Posterior cingulate gyrus (tissue), 11 donors: ENCODE results near the gene TSSK3.
"Not testable (repeated sequence)": the region's sequence is repeated elsewhere in the genome, so short reads cannot be mapped to it uniquely, and the experiment has no call there.

Source experiments
- DNase-seq, 10 donors: peaks; one replicate each; pipeline versions ENCODE4 v3.0.0 to v3.0.0-alpha.2; 2020 to 2021; ENCODE audit warnings: mixed read lengths in 3 of 10
- intact Hi-C: fragments of 100-400 bp; cut with DNase I; formaldehyde crosslinking; loops from one replicate; pipeline ENCODE4 v1.15.1; 2023

Gene TSSK3

GRCh38 chr1:32337855-32338636, 24.3 kb upstream of the TSSK3 start:
- DNase-seq = peak; percentile 73 to 98 (median 88)
- intact Hi-C loops = loop anchor here (10.0 kb wide), 1 partner anchor 123 kb away; no protein-coding TSS in a partner anchor

- intact Hi-C loops = loop anchor here (10.0 kb wide), 1 partner anchor 124 kb away; no protein-coding TSS in a partner anchor
- DNase-seq = peak in 2 of 10 donors; percentile 41 to 58
Measured at GRCh38 chr1:32338637-32339145, 23.6 kb upstream of the TSSK3 start.

- peak in 1 of 10 donors; percentile 18 for DNase-seq
- intact Hi-C loops = loop anchor here (10.0 kb wide), 1 partner anchor 125 kb away; no protein-coding TSS in a partner anchor
Measured at GRCh38 chr1:32339363-32339978, 22.9 kb upstream of the TSSK3 start.

GRCh38 chr1:32341186-32341757, 21.1 kb upstream of the TSSK3 start:
- intact Hi-C loops = loop anchor here (1.0 kb wide), 1 partner anchor 10 kb away; no protein-coding TSS in a partner anchor
- DNase-seq = peak in 4 of 10 donors; percentile 36 to 89 (median 58)

- intact Hi-C loops = loop anchor here (1.0 kb wide), 1 partner anchor 9 kb away; no protein-coding TSS in a partner anchor
- DNase-seq = peak in 1 of 10 donors; percentile 18
Measured at GRCh38 chr1:32341971-32342370, 20.4 kb upstream of the TSSK3 start.

- DNase-seq = no peak
- intact Hi-C loops = no loop called here
Measured at GRCh38 chr1:32342704-32343103, 19.6 kb upstream of the TSSK3 start.

GRCh38 chr1:32345289-32345827, 17.0 kb upstream of the TSSK3 start:
- no peak for DNase-seq
- intact Hi-C loops = no loop called here

- intact Hi-C loops = no loop called here
- DNase-seq = peak in 2 of 10 donors; percentile 55 to 61
Measured at GRCh38 chr1:32346532-32347157, 15.7 kb upstream of the TSSK3 start.

GRCh38 chr1:32349211-32349708, 13.1 kb upstream of the TSSK3 start:
- intact Hi-C loops = no loop called here
- peak in 1 of 10 donors; percentile 84 for DNase-seq

GRCh38 chr1:32350785-32351398, 11.4 kb upstream of the TSSK3 start:
- intact Hi-C loops = loop anchor here (1.0 kb wide), 1 partner anchor 10 kb away; no protein-coding TSS in a partner anchor
- DNase-seq = peak; percentile 54 to 96 (median 72)

- intact Hi-C loops = loop anchor here (1.0 kb wide), 1 partner anchor 10 kb away; no protein-coding TSS in a partner anchor
Measured at GRCh38 chr1:32351399-32352238, 10.7 kb upstream of the TSSK3 start.

GRCh38 chr1:32352239-32352745, 10.0 kb upstream of the TSSK3 start:
- no peak for DNase-seq
- intact Hi-C loops = no loop called here

More at GRCh38 chr1:32351399-32352238, 10.7 kb upstream of the TSSK3 start:
- DNase-seq = peak; percentile 83 to 99 (median 87)

GRCh38 chr1:32352831-32353383, 9.4 kb upstream of the TSSK3 start:
- DNase-seq = peak in 1 of 10 donors; percentile 57

GRCh38 chr1:32353431-32353830, 8.9 kb upstream of the TSSK3 start:
- intact Hi-C loops = no loop called here
- no peak for DNase-seq

More at GRCh38 chr1:32352831-32353383, 9.4 kb upstream of the TSSK3 start:
- intact Hi-C loops = no loop called here

GRCh38 chr1:32353886-32354570, 8.3 kb upstream of the TSSK3 start:
- peak in 1 of 10 donors; percentile 52 for DNase-seq
- intact Hi-C loops = no loop called here

GRCh38 chr1:32355778-32356177, 6.6 kb upstream of the TSSK3 start:
- DNase-seq, intact Hi-C loops: not testable (repeated sequence)

GRCh38 chr1:32356478-32356877, 5.9 kb upstream of the TSSK3 start:
- DNase-seq = no peak
- intact Hi-C loops = no loop called here
